Nephron progenitor cell (in vitro differentiated cells): Measurements from ENCODE around the gene NAP1L4.
A peak's percentile ranks its signal among the peaks of the same experiment; 100 is the strongest.
"Not testable (repeated sequence)": the region's sequence is repeated elsewhere in the genome, so short reads cannot be mapped to it uniquely, and the experiment has no call there.

Source experiments
- DNase-seq: peaks from one replicate; pipeline ENCODE4 v3.0.0; 2021
- H3K27ac Mint-ChIP-seq: 2 replicates; pipeline ENCODE4 v1.8.0; 2021; ENCODE audit warnings: mild to moderate bottlenecking, moderate library complexity, mixed read lengths
- H3K27me3 Mint-ChIP-seq: 2 replicates; pipeline ENCODE4 v1.8.0; 2021; ENCODE audit warnings: mild to moderate bottlenecking, low read depth, mixed read lengths; ENCODE audit not compliant: poor library complexity
- H3K36me3 Mint-ChIP-seq: 2 replicates; pipeline ENCODE4 v1.8.0; 2021; ENCODE audit warnings: low read depth, mixed read lengths
- H3K4me1 Mint-ChIP-seq: 2 replicates; pipeline ENCODE4 v1.8.0; 2021; ENCODE audit warnings: mixed read lengths
- H3K4me3 Mint-ChIP-seq: 2 replicates; pipeline ENCODE4 v1.8.0; 2021; ENCODE audit warnings: mild to moderate bottlenecking, moderate library complexity, mixed read lengths
- H3K9me3 Mint-ChIP-seq: 2 replicates; pipeline ENCODE4 v1.8.0; 2021; ENCODE audit warnings: mild to moderate bottlenecking, moderate library complexity, mixed read lengths
- CTCF ChIP-seq: fragments of 200-600 bp; sonication (generic); IDR thresholded peaks from 2 replicates; pipeline ENCODE4 v1.5.0; 2021; ENCODE audit warnings: antibody characterized with exemption

The NAP1L4 gene

GRCh38 chr11:2943711-2944118 is 48.4 kb downstream of the NAP1L4 start:
- no peak overlapping the region for H3K4me3 Mint-ChIP-seq
- no peaks in the 10 kb centered on the region for H3K27me3 Mint-ChIP-seq
- no peak for TF ChIP-seq CTCF
- H3K27ac Mint-ChIP-seq = peak overlapping the region; percentile 19
- peaks cover 12% of the 10 kb centered on the region for H3K9me3 Mint-ChIP-seq
- DNase-seq = no peak
- H3K36me3 Mint-ChIP-seq = peaks cover 43% of the 10 kb centered on the region
- peaks cover 33% of the 10 kb centered on the region for H3K4me1 Mint-ChIP-seq

GRCh38 chr11:2942872-2943710 is 49.0 kb downstream of the NAP1L4 start:
- peaks cover 18% of the 10 kb centered on the region for H3K9me3 Mint-ChIP-seq
- peaks cover 45% of the 10 kb centered on the region for H3K36me3 Mint-ChIP-seq
- no peaks in the 10 kb centered on the region for H3K27me3 Mint-ChIP-seq
- no peak overlapping the region for H3K4me3 Mint-ChIP-seq
- no peak overlapping the region for H3K27ac Mint-ChIP-seq
- DNase-seq = no peak
- H3K4me1 Mint-ChIP-seq = peaks cover 33% of the 10 kb centered on the region
- no peak for TF ChIP-seq CTCF

- H3K9me3 Mint-ChIP-seq = peaks cover 25% of the 10 kb centered on the region
- peaks cover 27% of the 10 kb centered on the region for H3K4me1 Mint-ChIP-seq
- H3K4me3 Mint-ChIP-seq = no peak overlapping the region
- DNase-seq = no peak
- no peak overlapping the region for H3K27ac Mint-ChIP-seq
- peaks cover 45% of the 10 kb centered on the region for H3K36me3 Mint-ChIP-seq
- H3K27me3 Mint-ChIP-seq = no peaks in the 10 kb centered on the region
- no peak for TF ChIP-seq CTCF
Measured at GRCh38 chr11:2942447-2942846, 49.7 kb downstream of the NAP1L4 start.

- H3K4me1 Mint-ChIP-seq = peaks cover 14% of the 10 kb centered on the region
- H3K4me3 Mint-ChIP-seq = no peak overlapping the region
- H3K27ac Mint-ChIP-seq = no peak overlapping the region
- H3K36me3 Mint-ChIP-seq = peaks cover 43% of the 10 kb centered on the region
- no peak for DNase-seq
- peaks cover 32% of the 10 kb centered on the region for H3K9me3 Mint-ChIP-seq
- H3K27me3 Mint-ChIP-seq = no peaks in the 10 kb centered on the region
- TF ChIP-seq CTCF = no peak
Measured at GRCh38 chr11:2940921-2941821, 51.0 kb downstream of the NAP1L4 start.

GRCh38 chr11:2940147-2940920 is 51.8 kb downstream of the NAP1L4 start:
- TF ChIP-seq CTCF = no peak
- H3K4me1 Mint-ChIP-seq = peaks cover 6% of the 10 kb centered on the region
- no peak for DNase-seq
- peaks cover 38% of the 10 kb centered on the region for H3K36me3 Mint-ChIP-seq
- no peaks in the 10 kb centered on the region for H3K27me3 Mint-ChIP-seq
- H3K27ac Mint-ChIP-seq = no peak overlapping the region
- H3K9me3 Mint-ChIP-seq = peaks cover 32% of the 10 kb centered on the region
- H3K4me3 Mint-ChIP-seq = no peak overlapping the region

- H3K4me3 Mint-ChIP-seq, DNase-seq, H3K27me3 Mint-ChIP-seq: not testable (repeated sequence)
Measured at GRCh38 chr11:2938458-2939418, 53.4 kb downstream of the NAP1L4 start.

GRCh38 chr11:2937641-2938457 is 54.3 kb downstream of the NAP1L4 start:
- H3K27ac Mint-ChIP-seq, DNase-seq, H3K4me1 Mint-ChIP-seq, H3K4me3 Mint-ChIP-seq, H3K27me3 Mint-ChIP-seq: not testable (repeated sequence)
- Mint-ChIP-seq H3K36me3 (peaks cover 31% of the 10 kb centered on the region), H3K9me3 (peaks cover 38% of the 10 kb centered on the region)

More at GRCh38 chr11:2938458-2939418, 53.4 kb downstream of the NAP1L4 start:
- not testable (repeated sequence) for H3K27ac Mint-ChIP-seq, H3K4me1 Mint-ChIP-seq
- H3K36me3 Mint-ChIP-seq = peaks cover 31% of the 10 kb centered on the region
- H3K9me3 Mint-ChIP-seq = peaks cover 38% of the 10 kb centered on the region
